NCI-H2227 (cell line): ENCODE measurements around the gene MMP21.
A peak's percentile ranks its signal among the peaks of the same experiment; 100 is the strongest.

Experiments used
- DNase-seq: peaks from one replicate; lab custom pipeline; 2025; ENCODE audit not compliant: unreplicated experiment; lab: John Stamatoyannopoulos, UW

The MMP21 gene

GRCh38 chr10:125775491-125776106 lies at the start of gene MMP21:
Gene MMP21, minus strand, starts transcription at chr10:125775821. Its CDS starts 0 bp downstream, at chr10:125775821.
- DNase-seq = no peak

- no peak for DNase-seq
These were observed 49.1 kb upstream of the MMP21 start for GRCh38 chr10:125824736-125825135.

GRCh38 chr10:125823663-125824251 lies 48.1 kb upstream of the MMP21 start:
- DNase-seq = no peak

GRCh38 chr10:125822878-125823662 lies 47.4 kb upstream of the MMP21 start, which contains the start of the genes BCCIP and UROS:
Gene BCCIP, plus strand, starts transcription at chr10:125823546. Its CDS starts 12 bp downstream, at chr10:125823558.
Gene UROS, minus strand, starts transcription at chr10:125823258. Its CDS starts 6,759 bp downstream, at chr10:125816499.
- peak; percentile 92 for DNase-seq

GRCh38 chr10:125820701-125821100 lies 45.1 kb upstream of the MMP21 start:
- no peak for DNase-seq

- no peak for DNase-seq
These were observed 41.8 kb upstream of the MMP21 start for GRCh38 chr10:125817337-125817946.

GRCh38 chr10:125816548-125816947 lies 40.9 kb upstream of the MMP21 start:
- DNase-seq = no peak

- no peak for DNase-seq
These were observed 40.1 kb upstream of the MMP21 start for GRCh38 chr10:125815764-125816163.

- DNase-seq = no peak
These were observed 36.6 kb upstream of the MMP21 start for GRCh38 chr10:125812128-125812750.

- no peak for DNase-seq
These were observed 35.6 kb upstream of the MMP21 start for GRCh38 chr10:125811251-125811650.

GRCh38 chr10:125808047-125808446 lies 32.4 kb upstream of the MMP21 start:
- no peak for DNase-seq

- DNase-seq = no peak
These were observed 27.1 kb upstream of the MMP21 start for GRCh38 chr10:125802739-125803138.

- no peak for DNase-seq
These were observed 26.5 kb upstream of the MMP21 start for GRCh38 chr10:125802131-125802530.

GRCh38 chr10:125801574-125801973 lies 26.0 kb upstream of the MMP21 start:
- no peak for DNase-seq

- no peak for DNase-seq
These were observed 24.0 kb upstream of the MMP21 start for GRCh38 chr10:125799451-125800182.

GRCh38 chr10:125797994-125798662 lies 22.5 kb upstream of the MMP21 start:
- DNase-seq = no peak

- DNase-seq = no peak
These were observed 21.8 kb upstream of the MMP21 start for GRCh38 chr10:125797424-125797823.

GRCh38 chr10:125795637-125796190 lies 20.1 kb upstream of the MMP21 start:
- no peak for DNase-seq

- DNase-seq = no peak
These were observed 19.5 kb upstream of the MMP21 start for GRCh38 chr10:125795128-125795527.
